Stimulated activated CD4-positive, alpha-beta T cell treated with anti-CD3 and anti-CD28 coated beads, Interleukin-2, amount 100 ng/mL, for 4 hours (primary cell): ENCODE measurements around the gene PTPRS.

Experiments
- DNase-seq: peaks from one replicate; pipeline ENCODE4 v3.0.0-alpha.2; 2020; ENCODE audit warnings: low read depth

Gene PTPRS

GRCh38 chr19:5355076-5355475 lies 14.5 kb upstream of the PTPRS start:
- DNase-seq = no peak

GRCh38 chr19:5354403-5354802 lies 13.8 kb upstream of the PTPRS start:
- no peak for DNase-seq

GRCh38 chr19:5352229-5352763 lies 11.7 kb upstream of the PTPRS start:
- no peak for DNase-seq

GRCh38 chr19:5351731-5352228 lies 11.2 kb upstream of the PTPRS start:
- no peak for DNase-seq

- DNase-seq = no peak
These were observed 8.4 kb upstream of the PTPRS start for GRCh38 chr19:5349041-5349440.

GRCh38 chr19:5345895-5346386 lies 5.3 kb upstream of the PTPRS start:
- no peak for DNase-seq

GRCh38 chr19:5343848-5344247 lies 3.2 kb upstream of the PTPRS start:
- no peak for DNase-seq

- DNase-seq = no peak
These were observed 2.1 kb upstream of the PTPRS start for GRCh38 chr19:5342573-5343201.

- no peak for DNase-seq
These were observed 1.4 kb upstream of the PTPRS start for GRCh38 chr19:5341981-5342380.

- DNase-seq = no peak
These were observed 822 bp upstream of the PTPRS start for GRCh38 chr19:5341448-5341820.

GRCh38 chr19:5339950-5340636 lies 519 bp downstream of the PTPRS start:
- no peak for DNase-seq

GRCh38 chr19:5339198-5339949 lies 1.2 kb downstream of the PTPRS start:
- no peak for DNase-seq

- DNase-seq = no peak
These were observed 1.9 kb downstream of the PTPRS start for GRCh38 chr19:5338656-5339197.

GRCh38 chr19:5337708-5338655 lies 2.6 kb downstream of the PTPRS start:
- no peak for DNase-seq

GRCh38 chr19:5337126-5337525 lies 3.5 kb downstream of the PTPRS start:
- DNase-seq = no peak

- DNase-seq = no peak
These were observed 4.2 kb downstream of the PTPRS start for GRCh38 chr19:5336195-5336965.

GRCh38 chr19:5335593-5335992 lies 5.0 kb downstream of the PTPRS start:
- DNase-seq = no peak

- DNase-seq = no peak
These were observed 5.7 kb downstream of the PTPRS start for GRCh38 chr19:5334824-5335500.

- no peak for DNase-seq
These were observed 6.3 kb downstream of the PTPRS start for GRCh38 chr19:5334366-5334739.
